Sigmoid colon (tissue), 4 donors: ENCODE measurements around the gene MMP21.

Experiments used
- CTCF ChIP-seq, 4 experiments: fragments of 450-650 bp in 3 of 4; fragments of 200-600 bp in 1 of 4; IDR thresholded peaks; one replicate each; pipeline ENCODE4 v1.5.1; 2016 to 2019; ENCODE audit warnings: antibody characterized with exemption in 4 of 4, mild to moderate bottlenecking in 3 of 4, moderate library complexity in 2 of 4
- POLR2AphosphoS5 ChIP-seq, 4 donors: sonication (generic); formaldehyde crosslinking; IDR thresholded peaks; one replicate each; pipeline ENCODE4 v1.6.1; 2017; ENCODE audit warnings: antibody characterized with exemption in 4 of 4

GRCh38 chr10:125779403-125780327, 4.0 kb upstream of the MMP21 start:
- TF ChIP-seq CTCF (IDR thresholded peaks at IDR 0.05): no peak
- no peak for TF ChIP-seq POLR2AphosphoS5 (IDR thresholded peaks at IDR 0.05)
